Fibroblast of mammary gland (primary cell): Measurements from ENCODE around the gene FSTL5.
"Not testable (repeated sequence)": the region's sequence is repeated elsewhere in the genome, so short reads cannot be mapped to it uniquely, and the experiment has no call there.

ENCODE experiments used
- DNase-seq: peaks from one replicate; pipeline ENCODE4 v3.0.0-alpha.2; 2010; ENCODE audit warnings: low read depth
- H3K4me3 ChIP-seq: 2 replicates; pipeline ENCODE4 v1.5.1; 2011; ENCODE audit warnings: low read depth, mild to moderate bottlenecking, low read length, moderate library complexity; ENCODE audit not compliant: control insufficient read depth
- TF ChIP-seq, protein P1 (sequence below): conservative IDR thresholded peaks from 2 replicates; pipeline ENCODE4 v1.5.1; 2011; ENCODE audit warnings: low read depth, low read length, inconsistent platforms; ENCODE audit not compliant: control insufficient read depth, insufficient read depth

FSTL5 gene

GRCh38 chr4:161791796-161792556 lies 371.8 kb downstream of the FSTL5 start:
- no peak overlapping the region for H3K4me3 ChIP-seq
- TF ChIP-seq, protein P1, sequence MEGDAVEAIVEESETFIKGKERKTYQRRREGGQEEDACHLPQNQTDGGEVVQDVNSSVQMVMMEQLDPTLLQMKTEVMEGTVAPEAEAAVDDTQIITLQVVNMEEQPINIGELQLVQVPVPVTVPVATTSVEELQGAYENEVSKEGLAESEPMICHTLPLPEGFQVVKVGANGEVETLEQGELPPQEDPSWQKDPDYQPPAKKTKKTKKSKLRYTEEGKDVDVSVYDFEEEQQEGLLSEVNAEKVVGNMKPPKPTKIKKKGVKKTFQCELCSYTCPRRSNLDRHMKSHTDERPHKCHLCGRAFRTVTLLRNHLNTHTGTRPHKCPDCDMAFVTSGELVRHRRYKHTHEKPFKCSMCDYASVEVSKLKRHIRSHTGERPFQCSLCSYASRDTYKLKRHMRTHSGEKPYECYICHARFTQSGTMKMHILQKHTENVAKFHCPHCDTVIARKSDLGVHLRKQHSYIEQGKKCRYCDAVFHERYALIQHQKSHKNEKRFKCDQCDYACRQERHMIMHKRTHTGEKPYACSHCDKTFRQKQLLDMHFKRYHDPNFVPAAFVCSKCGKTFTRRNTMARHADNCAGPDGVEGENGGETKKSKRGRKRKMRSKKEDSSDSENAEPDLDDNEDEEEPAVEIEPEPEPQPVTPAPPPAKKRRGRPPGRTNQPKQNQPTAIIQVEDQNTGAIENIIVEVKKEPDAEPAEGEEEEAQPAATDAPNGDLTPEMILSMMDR = no peak
- no peak for DNase-seq

DNA sequence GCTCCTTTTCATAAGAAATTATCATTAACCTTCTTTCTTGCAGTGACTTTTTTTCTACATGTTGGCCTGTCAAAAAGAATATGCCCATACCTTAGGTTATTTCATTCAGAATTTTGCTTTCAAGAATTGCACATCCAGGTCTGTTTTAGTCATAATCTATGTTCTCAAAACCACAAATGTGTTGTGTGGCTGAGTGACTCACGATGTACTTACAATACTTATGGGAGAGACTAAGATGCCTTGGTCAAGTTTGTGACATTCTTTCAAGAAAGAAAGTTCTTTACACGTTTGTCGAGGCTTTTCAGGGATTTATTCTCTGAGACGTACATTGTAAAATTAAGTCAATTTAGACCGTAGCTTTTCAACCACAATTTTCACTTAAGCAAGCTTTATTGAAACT lies 396.7 kb downstream of the FSTL5 start:
- peak; percentile 10 for DNase-seq
- TF ChIP-seq, protein P1 = no peak
- no peak overlapping the region for H3K4me3 ChIP-seq

DNA sequence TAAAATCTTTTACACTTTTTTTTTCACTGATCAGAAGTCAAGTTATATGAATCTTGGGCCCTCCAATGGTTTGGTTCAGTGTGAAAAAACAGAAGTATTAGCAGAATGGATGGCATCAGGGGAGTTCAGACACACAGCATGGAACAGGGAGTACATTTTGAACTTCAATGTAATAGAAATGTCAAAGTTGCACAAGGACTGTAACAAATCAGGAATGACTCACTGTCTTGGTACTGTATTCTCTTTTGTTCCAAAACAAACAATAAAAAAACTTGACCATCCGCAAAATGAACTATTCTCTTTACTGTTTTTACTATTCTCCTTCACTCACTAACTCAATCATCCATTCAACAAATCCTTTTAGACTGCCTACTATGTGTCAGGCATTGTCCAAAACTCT lies 401.0 kb downstream of the FSTL5 start:
- TF ChIP-seq, protein P1 = no peak
- peak; percentile 22 for DNase-seq

GRCh38 chr4:161760008-161760407 lies 403.8 kb downstream of the FSTL5 start:
- TF ChIP-seq, protein P1 = no peak
- H3K4me3 ChIP-seq = no peak overlapping the region
- DNase-seq = no peak

More for the DNA sequence above, 401.0 kb downstream of the FSTL5 start:
- H3K4me3 ChIP-seq = no peak overlapping the region

GRCh38 chr4:161758412-161758811 lies 405.4 kb downstream of the FSTL5 start:
- not testable (repeated sequence) for H3K4me3 ChIP-seq, DNase-seq

GRCh38 chr4:161728929-161729328 lies 434.9 kb downstream of the FSTL5 start:
- DNase-seq = no peak
- H3K4me3 ChIP-seq = no peak overlapping the region
- TF ChIP-seq, protein P1 = no peak

DNA sequence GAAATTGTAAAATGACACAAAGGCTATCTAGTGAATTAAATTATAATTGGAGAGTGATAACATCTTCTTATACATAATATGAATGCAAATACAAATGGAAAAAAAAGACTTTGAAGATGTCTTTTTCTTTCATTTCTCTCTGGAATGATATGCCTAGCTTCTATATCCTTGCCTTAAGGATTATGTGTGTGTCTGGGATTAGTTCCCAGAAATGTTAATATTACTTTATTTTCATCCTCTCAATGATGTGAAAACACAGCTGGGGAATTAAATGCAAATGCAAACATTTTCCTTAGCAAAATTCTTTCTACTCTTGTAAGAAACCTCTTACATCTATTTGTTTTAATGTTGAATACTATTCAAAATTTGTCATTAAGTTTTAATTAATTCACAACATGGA lies 441.9 kb downstream of the FSTL5 start:
- no peak overlapping the region for H3K4me3 ChIP-seq
- TF ChIP-seq, protein P1 = no peak
- no peak for DNase-seq
